Activated CD8-positive, alpha-beta memory T cell treated with anti-CD3 and anti-CD28 coated beads, Interleukin-2, amount 50 U/mL, for 48 hours (primary cell): Measurements from ENCODE around the gene ZNF534.
"Not testable (repeated sequence)": the region's sequence is repeated elsewhere in the genome, so short reads cannot be mapped to it uniquely, and the experiment has no call there.

Source experiments
- DNase-seq: peaks from one replicate; pipeline ENCODE4 v3.0.0-alpha.2; 2020

Gene ZNF534

DNA sequence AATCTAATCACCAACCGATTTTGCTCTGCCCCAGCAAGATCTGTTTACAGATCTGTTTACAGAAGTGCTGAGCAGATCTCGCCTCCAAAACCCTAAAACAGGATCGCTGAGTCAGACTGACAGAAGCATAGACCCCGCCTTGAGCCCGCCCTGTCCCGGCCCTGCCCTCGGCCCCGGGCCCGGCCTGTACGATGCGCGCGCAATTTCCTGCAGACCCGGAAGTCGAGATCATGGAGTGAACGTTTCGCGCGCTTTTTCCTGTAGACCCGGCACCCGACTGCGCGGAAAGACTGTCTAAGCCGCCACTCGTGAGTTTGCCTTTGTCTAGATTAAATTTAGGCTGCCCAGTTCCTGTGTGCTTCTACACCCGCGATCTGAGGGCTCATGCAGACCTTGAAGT is at the start of gene ZNF534:
Gene ZNF534 (plus strand): TSS at position 212 of the 400 bp plus-strand sequence. CDS start 2,327 bp downstream, outside the sequence.
- DNase-seq: no peak

GRCh38 chr19:52391135-52391534 is 37.8 kb upstream of the ZNF534 start:
- DNase-seq: no peak

DNA sequence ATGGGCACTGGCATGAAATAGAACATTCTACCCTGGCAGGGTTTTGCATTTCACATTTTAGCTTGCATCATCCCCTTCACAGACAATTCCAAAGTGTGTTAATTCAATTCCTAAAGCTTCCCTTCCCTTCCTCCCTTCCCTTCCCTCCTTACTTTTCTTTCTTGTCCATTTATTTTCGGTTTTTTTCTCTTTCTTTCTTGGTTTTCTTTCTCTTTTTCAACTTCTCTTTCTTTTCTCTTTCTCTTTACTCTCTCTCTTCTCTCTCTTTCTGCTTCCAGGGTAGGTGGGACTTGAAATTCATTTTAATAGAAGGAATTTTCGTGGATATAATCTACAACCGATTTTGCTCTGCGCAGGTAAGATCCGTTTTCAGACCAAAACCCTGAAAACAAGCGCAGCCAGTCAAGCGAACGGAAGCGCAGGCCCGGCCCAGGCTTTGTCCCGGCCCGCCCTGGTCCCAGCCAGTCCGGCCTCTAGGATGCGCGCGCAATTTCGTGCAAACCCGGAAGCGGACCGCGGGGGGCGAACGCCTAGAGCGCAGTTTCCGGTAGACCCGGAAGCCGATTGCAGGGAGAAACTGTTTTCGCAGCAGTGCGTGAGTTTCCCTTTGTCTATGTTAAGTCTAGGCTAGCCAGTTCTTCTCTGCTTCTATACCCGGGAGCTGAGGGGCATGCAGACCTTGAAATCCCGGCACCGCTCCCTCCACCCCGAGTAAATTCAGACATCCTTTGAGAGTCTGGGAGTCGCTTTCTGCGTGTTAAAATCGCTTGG is 31.5 kb upstream of the ZNF534 start, which contains the start of gene ZNF528:
Gene ZNF528 (plus strand): TSS at position 540 of the 771 bp plus-strand sequence. CDS start 4,165 bp downstream, outside the sequence.
- DNase-seq: peak; percentile 98

GRCh38 chr19:52398081-52398441 is 30.9 kb upstream of the ZNF534 start:
- DNase-seq: peak; percentile 58

- no peak for DNase-seq
Measured at GRCh38 chr19:52410276-52410675, 18.7 kb upstream of the ZNF534 start.

- DNase-seq: no peak
Measured at GRCh38 chr19:52415711-52416110, 13.2 kb upstream of the ZNF534 start.

- DNase-seq: no peak
Measured at GRCh38 chr19:52442179-52442578, 13.2 kb downstream of the ZNF534 start.

DNA sequence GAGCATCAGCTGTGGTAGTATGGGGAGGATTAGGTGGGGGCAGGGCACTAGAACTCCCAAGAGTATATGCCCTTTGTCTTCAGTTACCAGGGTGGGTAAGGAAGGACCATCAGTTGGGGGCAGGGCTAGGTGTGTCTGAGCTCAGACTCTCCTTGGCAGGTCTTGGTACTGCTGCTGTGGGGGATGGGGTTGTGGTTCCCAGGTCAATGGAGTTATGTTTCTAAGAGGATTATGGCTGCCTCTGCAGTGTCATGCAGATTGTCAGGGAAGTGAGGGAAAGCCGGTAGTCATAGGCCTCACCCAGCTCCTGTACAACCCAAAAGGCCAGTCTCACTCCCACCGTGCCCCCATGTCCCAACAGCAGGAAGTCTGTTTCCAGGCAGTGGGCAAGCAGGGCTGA is 15.6 kb downstream of the ZNF534 start:
- no peak for DNase-seq

GRCh38 chr19:52451241-52451640 is 22.3 kb downstream of the ZNF534 start:
- DNase-seq: no peak

DNA sequence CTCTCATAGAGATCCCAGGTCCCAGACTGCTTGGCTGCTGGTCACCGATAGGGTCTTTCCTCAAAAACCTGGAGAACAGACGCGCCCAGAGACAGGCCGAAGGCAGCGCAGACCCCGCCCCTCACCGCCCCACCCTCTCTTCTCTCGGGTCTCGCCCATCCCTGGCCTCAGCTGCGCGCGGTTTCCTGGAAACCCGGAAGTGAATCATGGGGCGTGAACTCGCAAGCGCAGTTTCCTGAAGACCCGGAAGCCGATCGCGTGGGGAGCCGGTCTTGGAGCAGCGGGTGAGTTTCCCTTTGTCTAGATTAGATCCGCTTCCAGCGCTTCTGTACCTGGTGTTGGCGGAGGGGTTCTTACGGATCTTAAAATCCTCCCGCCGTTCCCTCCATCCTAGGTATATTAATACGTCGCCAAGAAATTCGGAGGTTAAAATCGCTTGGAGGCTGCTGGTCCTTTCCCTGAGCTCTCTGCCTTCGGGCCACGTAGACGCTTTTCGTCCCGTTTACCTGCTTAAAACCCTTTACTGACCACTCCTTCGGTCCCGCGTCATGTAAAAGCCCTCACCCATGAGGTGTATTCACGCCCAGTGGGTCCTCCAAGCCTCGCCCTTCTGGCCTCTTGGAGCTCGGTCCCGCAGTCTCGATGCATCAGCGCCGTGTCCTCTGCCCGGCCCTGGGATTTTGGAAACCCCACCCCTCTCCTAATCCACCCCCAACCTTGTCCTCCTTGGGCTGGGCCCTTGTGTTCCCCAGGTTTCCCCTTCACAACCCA is 24.6 kb downstream of the ZNF534 start, which contains the start of gene ZNF578:
Gene ZNF578 (plus strand): TSS at position 230 of the 771 bp plus-strand sequence. CDS start 48,293 bp downstream, outside the sequence.
- peak; percentile 70 for DNase-seq

GRCh38 chr19:52464798-52465470 is 36.0 kb downstream of the ZNF534 start:
- DNase-seq: no peak

DNA sequence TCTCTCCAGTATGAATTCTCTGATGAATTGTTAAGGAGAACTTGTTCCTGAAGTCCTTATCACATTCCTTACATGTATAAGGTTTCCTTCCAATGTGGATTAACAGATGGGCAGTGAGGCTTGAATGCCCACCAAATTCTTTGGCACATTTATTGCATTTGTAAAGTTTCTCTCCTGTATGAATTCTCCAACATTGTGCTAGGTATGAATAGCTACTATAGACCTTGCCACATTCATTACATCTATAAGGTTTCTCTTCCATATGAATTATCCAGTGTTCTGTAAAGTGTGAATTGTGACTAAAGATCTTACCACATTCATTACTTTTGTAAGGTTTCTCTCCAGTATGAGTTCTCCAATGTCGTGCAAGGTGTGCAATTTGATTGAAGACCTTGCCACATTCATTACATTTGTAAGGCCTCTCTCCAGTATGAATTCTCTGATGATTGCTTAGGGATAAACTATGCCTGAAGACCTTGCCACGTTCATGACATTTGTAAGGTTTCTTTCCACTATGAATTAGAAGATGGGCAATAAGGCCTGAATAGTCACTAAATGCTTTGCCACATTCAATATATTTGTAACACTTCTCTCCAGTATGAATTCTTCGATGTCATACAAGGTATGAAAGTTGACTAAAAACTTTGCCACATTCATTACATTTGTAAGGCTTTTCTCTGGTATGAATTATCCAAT is 44.9 kb downstream of the ZNF534 start:
- DNase-seq: no peak

GRCh38 chr19:52474351-52475127 is 45.6 kb downstream of the ZNF534 start:
- no peak for DNase-seq

DNA sequence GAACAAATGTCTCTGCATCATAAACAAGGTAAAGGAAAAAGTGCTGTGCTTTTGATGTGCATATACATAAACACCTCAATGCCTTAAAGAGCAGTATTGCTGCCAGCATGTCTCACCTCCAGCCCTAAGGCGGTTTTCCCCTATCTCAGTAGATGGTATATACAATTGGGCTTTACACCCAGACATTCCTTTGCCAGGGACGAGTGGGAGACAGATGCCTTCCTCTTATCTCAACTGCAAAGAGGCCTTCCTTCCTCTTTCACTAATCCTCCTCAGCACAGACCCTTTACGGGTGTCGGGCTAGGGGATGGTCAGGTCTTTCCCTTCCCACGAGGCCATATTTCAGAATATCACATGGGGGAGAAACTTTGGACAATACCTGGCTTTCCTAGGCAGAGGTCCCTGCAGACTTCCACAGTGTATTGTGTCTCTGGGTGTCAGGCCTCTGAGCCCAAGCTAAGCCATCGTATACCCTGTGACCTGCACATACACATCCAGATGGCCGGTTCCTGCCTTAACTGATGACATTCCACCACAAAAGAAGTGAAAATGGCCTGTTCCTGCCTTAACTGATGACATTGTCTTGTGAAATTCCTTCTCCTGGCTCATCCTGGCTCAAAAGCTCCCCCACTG is 55.3 kb downstream of the ZNF534 start:
- DNase-seq: not testable (repeated sequence)

- DNase-seq: not testable (repeated sequence)
Measured at GRCh38 chr19:52485064-52485463, 56.1 kb downstream of the ZNF534 start.

DNA sequence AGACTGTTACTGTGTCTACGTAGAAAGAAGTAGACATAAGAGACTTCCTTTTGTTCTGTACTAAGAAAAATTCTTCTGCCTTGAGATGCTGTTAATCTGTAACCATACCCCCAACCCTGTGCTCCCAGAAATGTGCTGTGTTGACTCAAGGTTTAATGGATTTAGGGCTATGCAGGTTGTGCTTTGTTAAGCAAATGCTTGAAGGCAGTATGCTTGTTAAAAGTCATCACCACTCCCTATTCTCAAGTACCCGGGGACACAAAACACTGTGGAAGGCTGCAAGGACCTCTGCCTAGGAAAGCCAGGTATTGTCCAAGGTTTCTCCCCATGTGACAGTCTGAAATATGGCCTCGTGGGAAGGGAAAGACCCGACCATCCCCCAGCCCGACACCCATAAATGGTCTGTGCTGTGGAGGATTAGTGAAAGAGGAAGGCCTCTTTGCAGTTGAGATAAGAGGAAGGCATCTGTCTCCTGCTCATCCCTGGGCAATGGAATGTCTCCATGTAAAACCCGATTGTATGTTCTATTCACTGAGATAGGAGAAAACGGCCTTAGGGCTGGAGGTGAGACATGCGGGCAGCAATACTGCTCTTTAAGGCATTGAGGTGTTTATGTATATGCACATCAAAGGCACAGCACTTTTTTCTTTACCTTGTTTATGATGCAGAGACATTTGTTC is 56.8 kb downstream of the ZNF534 start:
- not testable (repeated sequence) for DNase-seq

DNA sequence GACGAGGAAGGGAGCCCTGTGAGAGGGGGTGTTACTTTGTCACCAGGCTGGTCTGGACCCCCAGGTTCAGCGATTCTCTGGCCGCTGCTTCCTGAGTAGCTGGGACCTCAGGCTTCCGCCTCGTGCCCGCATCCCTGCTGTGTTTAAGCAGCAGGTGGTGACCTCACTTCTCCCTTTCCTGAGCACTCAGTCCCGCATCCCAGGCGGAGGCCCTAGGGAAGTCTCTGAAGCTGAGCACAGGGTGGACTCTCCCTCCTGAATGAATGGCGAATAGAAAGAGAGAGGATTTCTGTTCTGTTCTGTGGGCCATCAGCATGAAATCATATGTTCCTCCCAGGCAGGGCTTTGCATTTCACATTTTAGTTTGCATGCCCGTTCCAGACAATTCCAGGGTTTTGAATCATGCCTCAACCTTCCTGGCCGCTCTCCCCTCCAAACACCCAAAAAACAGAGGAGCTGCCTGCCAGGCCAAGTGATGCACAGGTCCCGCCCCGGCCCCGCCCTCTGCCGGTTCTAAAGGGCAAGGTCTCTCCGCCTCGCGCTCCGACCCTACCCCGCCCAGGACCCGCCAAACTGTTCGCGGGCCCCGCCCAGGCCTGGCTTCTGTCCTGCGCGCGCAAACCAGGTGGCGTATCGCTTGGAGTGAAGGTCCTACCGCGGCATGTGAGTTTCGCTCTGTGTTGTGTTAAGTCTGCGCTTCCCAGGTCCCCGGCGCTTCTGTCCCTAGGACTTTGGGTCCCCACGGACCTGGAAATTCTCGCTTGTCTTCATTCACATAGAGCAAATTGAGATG is 63.4 kb downstream of the ZNF534 start:
- no peak for DNase-seq

DNA sequence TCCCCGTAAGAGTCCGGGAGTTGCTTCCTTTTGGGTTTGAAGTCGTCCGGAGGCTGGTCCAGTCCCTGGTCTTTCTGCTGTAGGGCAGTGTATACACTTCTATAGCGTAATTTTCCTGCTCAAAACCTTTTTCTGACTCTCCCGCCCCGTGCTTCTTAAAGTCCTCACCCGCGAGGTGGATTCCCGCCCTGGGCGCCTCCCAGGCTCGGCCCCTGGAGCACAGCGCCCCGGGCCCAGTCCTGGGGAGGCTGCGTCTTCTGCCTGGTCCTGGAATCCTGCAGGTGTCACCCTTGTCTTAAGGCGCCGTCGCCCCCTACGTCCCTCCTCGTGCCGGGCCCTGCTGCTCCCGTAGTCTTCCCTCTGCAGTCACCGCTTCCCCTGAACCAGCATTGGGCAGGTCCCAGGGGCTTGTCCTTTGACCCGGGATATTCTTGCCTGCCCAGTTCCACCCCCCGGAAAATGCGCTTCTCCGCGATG is 64.1 kb downstream of the ZNF534 start:
- DNase-seq: no peak

- DNase-seq: no peak
Measured at GRCh38 chr19:52494518-52494917, 65.6 kb downstream of the ZNF534 start.

DNA sequence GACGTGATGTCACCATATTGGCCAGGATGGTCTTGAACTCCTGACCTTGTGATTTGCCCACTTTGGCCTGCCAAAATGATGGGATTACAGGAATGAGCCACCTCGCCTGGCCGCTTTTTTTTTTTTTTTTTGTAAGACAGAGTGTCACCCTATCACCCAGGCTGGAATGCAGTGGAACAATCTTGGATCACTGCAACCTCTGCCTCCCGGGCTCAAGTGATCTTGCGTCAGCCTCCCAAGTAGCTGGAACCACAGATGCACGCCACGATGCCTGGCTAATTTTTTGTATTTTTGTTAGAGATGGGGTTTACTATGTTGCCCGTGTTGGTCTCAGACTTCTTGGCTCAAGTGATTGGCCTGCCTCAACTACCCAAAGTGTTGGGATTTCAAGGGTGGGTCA is 69.6 kb downstream of the ZNF534 start:
- DNase-seq: no peak
